Measurements from ENCODE around the gene MPEG1.

Gene MPEG1

DNA sequence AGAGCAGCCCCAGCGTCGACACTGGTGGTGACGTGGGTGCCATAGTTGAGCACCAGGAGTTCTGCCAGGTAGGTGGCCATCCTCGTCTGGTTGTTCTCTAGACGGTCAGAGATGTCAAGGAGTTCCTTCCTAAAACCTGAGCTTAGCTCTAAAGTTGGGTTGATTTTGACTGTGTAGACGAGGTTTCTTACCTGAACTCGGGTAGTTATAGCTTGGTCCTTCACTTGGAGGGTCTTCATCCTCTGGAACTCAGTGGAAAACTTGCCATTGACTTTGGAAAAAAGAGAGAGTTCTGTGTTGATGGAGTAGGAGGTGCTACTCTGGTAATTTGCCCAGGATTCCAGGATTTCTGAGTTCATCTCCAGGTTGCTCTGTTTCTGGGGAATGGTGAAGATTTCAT is 505 bp downstream of the MPEG1 start:
- H3K79me1 ChIP-seq (ENCODE audit: low read depth, low read length), result no peaks in the 10 kb centered on the region
- no peak overlapping the region for H3K4me2 ChIP-seq (ENCODE audit: insufficient read depth, low read length, poor library complexity, severe bottlenecking)
- no peak overlapping the region for H3K18ac ChIP-seq (ENCODE audit: low read length)
- H3K23ac ChIP-seq (ENCODE audit: low read depth, low read length, poor library complexity), result no peak overlapping the region
- H2AK5ac ChIP-seq (ENCODE audit: low read depth, low read length), result no peak overlapping the region
- no peak overlapping the region for H2BK12ac ChIP-seq (ENCODE audit: low read length)
- H3K9me3 ChIP-seq (replicated peaks in 1 of 2; ENCODE audit: control insufficient read depth in 2 of 2, insufficient read depth in 1 of 2, low read depth in 1 of 2, low read length in 2 of 2), result no peaks in the 10 kb centered on the region
- peaks cover 2% of the 10 kb centered on the region in 2 donors for H3K4me1 ChIP-seq (ENCODE audit: control insufficient read depth in 2 of 2, insufficient read depth in 1 of 2, low read depth in 1 of 2, low read length in 2 of 2)
- H4K8ac ChIP-seq (ENCODE audit: low read depth, low read length), result no peak overlapping the region
- no peak overlapping the region for H3K27ac ChIP-seq (replicated peaks; ENCODE audit: low read length)
- no peak overlapping the region for H3K4me3 ChIP-seq (ENCODE audit: low read length in 2 of 2)
- H3K14ac ChIP-seq (ENCODE audit: low read length), result no peak overlapping the region
- H4K91ac ChIP-seq (ENCODE audit: low read depth, low read length, poor library complexity), result no peak overlapping the region
- WGBS, 2 donors (ENCODE audit: extremely low coverage in 2 of 2, insufficient read length in 2 of 2, insufficient replicate concordance in 1 of 2), result no CpG with 5 or more reads among the region's 7 CpGs
- H2AFZ ChIP-seq (ENCODE audit: low read length), result no peak overlapping the region
- DNase-seq (ENCODE audit: low spot score), result no peak
- no peak overlapping the region for H2BK5ac ChIP-seq (ENCODE audit: low read length)
- H3K4ac ChIP-seq (ENCODE audit: low read length), result no peak overlapping the region
- H3K27me3 ChIP-seq (ENCODE audit: control insufficient read depth in 3 of 3, insufficient read depth in 3 of 3, low read depth in 1 of 3, low read length in 3 of 3), result no peaks in the 10 kb centered on the region
- peaks cover 13 to 23% of the 10 kb centered on the region in 2 donors for H3K36me3 ChIP-seq (replicated peaks in 1 of 2; ENCODE audit: control insufficient read depth in 2 of 2, insufficient read depth in 2 of 2, low read length in 2 of 2)
- H2BK120ac ChIP-seq (ENCODE audit: low read depth, low read length), result no peak overlapping the region
- H2BK15ac ChIP-seq (ENCODE audit: low read length), result no peak overlapping the region
- no peak overlapping the region for H3K9ac ChIP-seq (ENCODE audit: low read depth, low read length, poor library complexity)

DNA sequence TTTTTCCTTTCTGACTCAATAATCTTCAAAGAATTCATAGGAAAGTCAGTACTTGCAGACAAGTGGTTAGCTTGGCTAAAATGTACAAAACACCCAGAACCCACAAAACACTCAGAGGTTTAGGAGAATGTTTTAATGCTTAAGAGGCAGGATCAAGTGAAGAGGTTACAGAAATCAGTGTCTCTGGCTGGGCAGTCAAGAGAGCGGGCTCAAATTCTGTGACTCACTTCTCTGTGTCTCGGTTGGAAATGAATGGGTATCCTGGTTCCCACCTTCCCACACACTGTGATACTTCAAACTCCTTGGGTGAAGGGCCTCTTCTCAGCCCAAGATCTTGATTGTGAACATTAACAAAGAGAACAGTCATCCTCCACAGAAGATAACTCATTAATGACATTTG is 3.8 kb downstream of the MPEG1 start:
- Histone ChIP-seq H2BK12ac (ENCODE audit: low read length) (no peak overlapping the region), H2AK5ac (ENCODE audit: low read depth, low read length) (no peak overlapping the region), H3K4me1 (ENCODE audit: control insufficient read depth in 2 of 2, insufficient read depth in 1 of 2, low read depth in 1 of 2, low read length in 2 of 2) (peaks cover 2% of the 10 kb centered on the region in 2 donors), H3K4me2 (ENCODE audit: insufficient read depth, low read length, poor library complexity, severe bottlenecking) (no peak overlapping the region), H2AFZ (ENCODE audit: low read length) (no peak overlapping the region), H3K36me3 (replicated peaks in 1 of 2; ENCODE audit: control insufficient read depth in 2 of 2, insufficient read depth in 2 of 2, low read length in 2 of 2) (peaks cover 42 to 56% of the 10 kb centered on the region in 2 donors), H3K9ac (ENCODE audit: low read depth, low read length, poor library complexity) (no peak overlapping the region), H4K91ac (ENCODE audit: low read depth, low read length, poor library complexity) (no peak overlapping the region), H2BK120ac (ENCODE audit: low read depth, low read length) (no peak overlapping the region), H2BK5ac (ENCODE audit: low read length) (no peak overlapping the region), H3K4me3 (ENCODE audit: low read length in 2 of 2) (no peak overlapping the region), H3K79me1 (ENCODE audit: low read depth, low read length) (peaks cover 5% of the 10 kb centered on the region), H3K23ac (ENCODE audit: low read depth, low read length, poor library complexity) (no peak overlapping the region), H4K8ac (ENCODE audit: low read depth, low read length) (no peak overlapping the region), H2BK15ac (ENCODE audit: low read length) (no peak overlapping the region), H3K18ac (ENCODE audit: low read length) (no peak overlapping the region), H3K27ac (replicated peaks; ENCODE audit: low read length) (no peak overlapping the region), H3K9me3 (replicated peaks in 1 of 2; ENCODE audit: control insufficient read depth in 2 of 2, insufficient read depth in 1 of 2, low read depth in 1 of 2, low read length in 2 of 2) (no peaks in the 10 kb centered on the region), H3K4ac (ENCODE audit: low read length) (no peak overlapping the region), H3K14ac (ENCODE audit: low read length) (no peak overlapping the region), H3K27me3 (ENCODE audit: control insufficient read depth in 3 of 3, insufficient read depth in 3 of 3, low read depth in 1 of 3, low read length in 3 of 3) (peaks cover 0 to 1% (median 0%) of the 10 kb centered on the region in 3 experiments)
- no peak for DNase-seq (ENCODE audit: low spot score)
- no CpG with 5 or more reads among the region's 2 CpGs for WGBS, 2 donors (ENCODE audit: extremely low coverage in 2 of 2, insufficient read length in 2 of 2, insufficient replicate concordance in 1 of 2)

DNA sequence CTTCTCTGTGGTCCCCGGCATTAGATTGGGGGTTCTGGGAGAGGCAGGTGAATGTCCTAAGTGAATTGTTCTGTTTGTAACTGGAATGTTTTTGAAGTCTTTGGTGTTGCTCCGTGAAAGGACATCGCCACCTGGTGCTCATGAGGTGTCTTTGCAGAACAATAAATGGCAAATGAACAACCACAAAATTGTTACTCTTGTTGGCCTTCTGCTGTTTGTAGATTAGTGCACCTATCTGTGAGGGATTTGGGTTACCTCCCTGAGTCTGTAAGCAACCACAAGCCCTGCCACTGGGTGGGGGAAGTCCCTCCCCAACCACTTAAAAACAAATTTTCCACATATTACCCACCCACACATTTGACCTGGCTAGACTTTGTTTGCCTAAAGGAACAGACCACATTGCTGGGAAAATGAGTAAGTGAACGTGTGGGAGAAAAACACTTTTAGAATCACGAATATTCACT is 4.7 kb downstream of the MPEG1 start:
- Histone ChIP-seq H3K27me3 (ENCODE audit: control insufficient read depth in 3 of 3, insufficient read depth in 3 of 3, low read depth in 1 of 3, low read length in 3 of 3) (peaks cover 0 to 1% (median 0%) of the 10 kb centered on the region in 3 experiments), H2BK15ac (ENCODE audit: low read length) (no peak overlapping the region), H3K14ac (ENCODE audit: low read length) (no peak overlapping the region), H3K23ac (ENCODE audit: low read depth, low read length, poor library complexity) (no peak overlapping the region), H3K79me1 (ENCODE audit: low read depth, low read length) (peaks cover 5% of the 10 kb centered on the region), H3K36me3 (replicated peaks in 1 of 2; ENCODE audit: control insufficient read depth in 2 of 2, insufficient read depth in 2 of 2, low read length in 2 of 2) (peaks cover 48 to 65% of the 10 kb centered on the region in 2 donors), H3K4me2 (ENCODE audit: insufficient read depth, low read length, poor library complexity, severe bottlenecking) (no peak overlapping the region), H4K91ac (ENCODE audit: low read depth, low read length, poor library complexity) (no peak overlapping the region), H2AFZ (ENCODE audit: low read length) (no peak overlapping the region), H2BK120ac (ENCODE audit: low read depth, low read length) (no peak overlapping the region), H2BK12ac (ENCODE audit: low read length) (no peak overlapping the region), H4K8ac (ENCODE audit: low read depth, low read length) (no peak overlapping the region), H3K4me1 (ENCODE audit: control insufficient read depth in 2 of 2, insufficient read depth in 1 of 2, low read depth in 1 of 2, low read length in 2 of 2) (peaks cover 2% of the 10 kb centered on the region in 2 donors), H3K4me3 (ENCODE audit: low read length in 2 of 2) (no peak overlapping the region), H2BK5ac (ENCODE audit: low read length) (no peak overlapping the region), H2AK5ac (ENCODE audit: low read depth, low read length) (no peak overlapping the region), H3K27ac (replicated peaks; ENCODE audit: low read length) (no peak overlapping the region), H3K9me3 (replicated peaks in 1 of 2; ENCODE audit: control insufficient read depth in 2 of 2, insufficient read depth in 1 of 2, low read depth in 1 of 2, low read length in 2 of 2) (no peaks in the 10 kb centered on the region), H3K9ac (ENCODE audit: low read depth, low read length, poor library complexity) (no peak overlapping the region), H3K18ac (ENCODE audit: low read length) (no peak overlapping the region), H3K4ac (ENCODE audit: low read length) (no peak overlapping the region)
- peak; percentile 11 for DNase-seq (ENCODE audit: low spot score)
- WGBS, 2 donors (ENCODE audit: extremely low coverage in 2 of 2, insufficient read length in 2 of 2, insufficient replicate concordance in 1 of 2), result no CpG with 5 or more reads among the region's 5 CpGs

DNA sequence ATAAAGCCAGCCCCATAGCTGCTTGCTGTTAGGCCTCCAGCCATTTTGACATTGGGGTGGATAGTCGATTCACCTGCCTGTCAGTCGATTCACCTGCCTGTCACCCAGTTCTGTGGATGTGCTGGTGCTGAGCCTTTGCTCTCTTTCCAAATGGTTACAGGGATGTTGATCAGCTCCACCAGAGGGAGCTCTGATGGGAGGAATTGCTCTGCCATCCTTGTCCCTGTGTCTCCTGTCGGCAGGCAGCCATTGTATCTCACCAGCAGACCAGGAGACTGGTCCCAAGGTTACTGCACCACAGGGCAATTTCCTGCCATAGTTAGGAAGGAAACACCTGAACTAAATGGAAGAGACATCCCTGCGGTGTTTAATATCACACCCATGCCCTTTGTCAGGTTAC is 6.1 kb downstream of the MPEG1 start:
- Histone ChIP-seq H2AFZ (ENCODE audit: low read length) (no peak overlapping the region), H2BK5ac (ENCODE audit: low read length) (no peak overlapping the region), H2BK15ac (ENCODE audit: low read length) (no peak overlapping the region), H3K9me3 (replicated peaks in 1 of 2; ENCODE audit: control insufficient read depth in 2 of 2, insufficient read depth in 1 of 2, low read depth in 1 of 2, low read length in 2 of 2) (no peaks in the 10 kb centered on the region), H3K4me3 (ENCODE audit: low read length in 2 of 2) (no peak overlapping the region), H3K79me1 (ENCODE audit: low read depth, low read length) (peaks cover 5% of the 10 kb centered on the region), H3K4me2 (ENCODE audit: insufficient read depth, low read length, poor library complexity, severe bottlenecking) (no peak overlapping the region), H2BK12ac (ENCODE audit: low read length) (no peak overlapping the region), H3K27me3 (ENCODE audit: control insufficient read depth in 3 of 3, insufficient read depth in 3 of 3, low read depth in 1 of 3, low read length in 3 of 3) (peaks cover 0 to 1% (median 0%) of the 10 kb centered on the region in 3 experiments), H3K18ac (ENCODE audit: low read length) (no peak overlapping the region), H3K9ac (ENCODE audit: low read depth, low read length, poor library complexity) (no peak overlapping the region), H4K8ac (ENCODE audit: low read depth, low read length) (no peak overlapping the region), H2AK5ac (ENCODE audit: low read depth, low read length) (no peak overlapping the region), H3K4me1 (ENCODE audit: control insufficient read depth in 2 of 2, insufficient read depth in 1 of 2, low read depth in 1 of 2, low read length in 2 of 2) (peaks cover 2% of the 10 kb centered on the region in 2 donors), H3K4ac (ENCODE audit: low read length) (no peak overlapping the region), H3K14ac (ENCODE audit: low read length) (no peak overlapping the region), H2BK120ac (ENCODE audit: low read depth, low read length) (no peak overlapping the region), H3K23ac (ENCODE audit: low read depth, low read length, poor library complexity) (no peak overlapping the region), H3K36me3 (replicated peaks in 1 of 2; ENCODE audit: control insufficient read depth in 2 of 2, insufficient read depth in 2 of 2, low read length in 2 of 2) (peaks cover 54 to 79% of the 10 kb centered on the region in 2 donors), H3K27ac (replicated peaks; ENCODE audit: low read length) (no peak overlapping the region), H4K91ac (ENCODE audit: low read depth, low read length, poor library complexity) (no peak overlapping the region)
- no peak for DNase-seq (ENCODE audit: low spot score)
- WGBS, 2 donors (ENCODE audit: extremely low coverage in 2 of 2, insufficient read length in 2 of 2, insufficient replicate concordance in 1 of 2), result no CpG with 5 or more reads among the region's 4 CpGs

Data from neuronal stem cell (in vitro differentiated cells).